ENCODE measurements around the gene CISD1.

CISD1 gene

GRCh38 chr10:58266003-58266825 lies 2.7 kb upstream of the CISD1 start:
- peak; percentile 16 to 56 for DNase-seq

GRCh38 chr10:58266826-58267712 lies 1.9 kb upstream of the CISD1 start:
- DNase-seq, result peak; percentile 56 to 69

GRCh38 chr10:58267713-58268453 lies 1.1 kb upstream of the CISD1 start, which contains the start of gene IPMK:
IPMK (minus strand) TSS chr10:58267894; CDS start chr10:58267611, 283 bp downstream.
- peak; percentile 96 to 97 for DNase-seq

- DNase-seq, result no peak
Measured at GRCh38 chr10:58268454-58268945, 462 bp upstream of the CISD1 start.

GRCh38 chr10:58269782-58270290 lies 874 bp downstream of the CISD1 start:
- peak in 1 of 2 donors; percentile 17 for DNase-seq

- DNase-seq, result no peak
Measured at GRCh38 chr10:58275261-58275660, 6.3 kb downstream of the CISD1 start.

- DNase-seq, result no peak
Measured at GRCh38 chr10:58275908-58276307, 6.9 kb downstream of the CISD1 start.

- DNase-seq, result no peak
Measured at GRCh38 chr10:58278274-58278961, 9.5 kb downstream of the CISD1 start.

- DNase-seq, result no peak
Measured at GRCh38 chr10:58278962-58279307, 10.0 kb downstream of the CISD1 start.

- DNase-seq, result no peak
Measured at GRCh38 chr10:58280477-58280876, 11.5 kb downstream of the CISD1 start.

GRCh38 chr10:58281092-58281752 lies 12.3 kb downstream of the CISD1 start:
- DNase-seq, result no peak

- DNase-seq, result peak; percentile 41 to 60
Measured at GRCh38 chr10:58282615-58283014, 13.7 kb downstream of the CISD1 start.

- DNase-seq, result peak; percentile 20 to 62
Measured at GRCh38 chr10:58291538-58292174, 22.7 kb downstream of the CISD1 start.

GRCh38 chr10:58293989-58294388 lies 25.0 kb downstream of the CISD1 start:
- no peak for DNase-seq

GRCh38 chr10:58299580-58299979 lies 30.6 kb downstream of the CISD1 start:
- DNase-seq, result peak; percentile 54 to 58

GRCh38 chr10:58300676-58301075 lies 31.7 kb downstream of the CISD1 start:
- no peak for DNase-seq

- no peak for DNase-seq
Measured at GRCh38 chr10:58302254-58302653, 33.3 kb downstream of the CISD1 start.

GRCh38 chr10:58304099-58304633 lies 35.2 kb downstream of the CISD1 start:
- no peak for DNase-seq

- no peak for DNase-seq
Measured at GRCh38 chr10:58305821-58306220, 36.9 kb downstream of the CISD1 start.

GRCh38 chr10:58307676-58308075 lies 38.7 kb downstream of the CISD1 start:
- DNase-seq, result no peak

GRCh38 chr10:58311026-58311425 lies 42.1 kb downstream of the CISD1 start:
- no peak for DNase-seq
